Fibroblast of skin of back (primary cell): ENCODE measurements around the gene NLE1.

Source experiments
- DNase-seq: peaks from one replicate; pipeline ENCODE4 v3.0.0-alpha.2; 2013

The NLE1 gene

GRCh38 chr17:35084987-35085386 lies 57.1 kb downstream of the NLE1 start:
- peak; percentile 49 for DNase-seq

GRCh38 chr17:35083071-35083470 lies 59.0 kb downstream of the NLE1 start:
- DNase-seq: no peak

- DNase-seq: peak; percentile 86
Observed at GRCh38 chr17:35082073-35082657, 59.9 kb downstream of the NLE1 start.

DNA sequence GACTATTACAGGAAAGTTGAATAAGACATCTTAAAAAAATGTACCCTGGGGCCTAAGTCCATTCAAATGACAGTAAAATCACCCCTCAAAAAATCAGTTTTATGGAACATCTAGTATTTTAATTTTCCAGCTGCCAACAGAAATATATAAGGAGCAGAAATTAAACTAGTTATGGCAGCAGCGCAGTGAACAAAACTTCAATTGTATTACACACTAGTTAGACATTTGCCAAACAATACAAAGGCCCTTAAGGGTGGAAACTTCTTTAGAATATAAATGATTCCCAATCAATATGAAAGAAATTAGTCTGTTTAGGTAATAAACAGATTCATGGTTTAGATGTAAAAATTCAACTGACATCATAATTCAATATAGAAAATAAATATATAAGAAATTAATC lies 60.5 kb downstream of the NLE1 start:
- DNase-seq: no peak

- DNase-seq: no peak
Observed at GRCh38 chr17:35080536-35080935, 61.6 kb downstream of the NLE1 start.

DNA sequence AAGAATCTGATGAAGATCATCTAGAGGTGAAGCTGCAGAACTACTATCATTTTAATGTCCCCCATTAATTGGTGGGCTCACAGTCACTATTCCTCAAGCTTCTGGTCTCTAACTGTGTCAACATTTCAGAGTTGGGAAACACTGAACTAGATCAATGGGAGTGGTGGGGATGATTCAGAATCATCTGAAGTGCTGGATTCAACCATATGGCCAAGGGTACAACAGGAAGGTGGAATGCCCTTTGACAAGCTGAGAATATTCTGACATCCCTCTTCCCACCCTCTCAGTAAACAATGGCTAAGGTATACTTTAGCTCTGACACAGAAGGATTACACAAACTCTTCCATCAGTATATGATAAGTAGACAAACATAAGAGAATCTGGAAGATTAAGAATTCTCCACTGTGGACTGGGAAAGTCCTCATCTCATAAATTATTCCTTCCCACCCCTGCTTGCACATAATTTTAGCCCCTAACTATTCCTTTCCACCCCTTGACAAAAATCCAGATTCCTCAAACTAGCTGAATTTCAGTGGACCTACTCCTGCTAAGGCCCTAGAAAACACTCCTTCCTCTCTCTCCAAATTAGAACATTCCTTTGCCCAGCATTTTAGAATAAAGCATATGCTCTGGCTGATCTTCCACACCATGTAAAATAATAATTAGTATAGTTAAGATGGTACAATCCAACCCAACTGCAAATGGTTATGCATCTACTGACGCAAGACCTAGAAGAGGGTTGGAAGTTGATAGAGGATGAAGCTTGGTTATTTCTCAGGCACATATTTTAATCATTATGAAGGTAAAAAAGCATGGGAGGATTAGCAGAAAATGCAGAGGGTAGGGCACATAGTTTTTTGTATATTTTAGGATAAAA lies 62.3 kb downstream of the NLE1 start:
- no peak for DNase-seq
